Measurements from ENCODE around the gene RELL1. TPM values are rescaled to one million over a fixed set of nuclear protein-coding genes. Genes with fewer than 3 reads are reported as not detected.

Gene RELL1
- total and polyA plus RNA-seq, 5 donors from 2014 or later: 2.7 to 24.3 (median 5.3) TPM

DNA sequence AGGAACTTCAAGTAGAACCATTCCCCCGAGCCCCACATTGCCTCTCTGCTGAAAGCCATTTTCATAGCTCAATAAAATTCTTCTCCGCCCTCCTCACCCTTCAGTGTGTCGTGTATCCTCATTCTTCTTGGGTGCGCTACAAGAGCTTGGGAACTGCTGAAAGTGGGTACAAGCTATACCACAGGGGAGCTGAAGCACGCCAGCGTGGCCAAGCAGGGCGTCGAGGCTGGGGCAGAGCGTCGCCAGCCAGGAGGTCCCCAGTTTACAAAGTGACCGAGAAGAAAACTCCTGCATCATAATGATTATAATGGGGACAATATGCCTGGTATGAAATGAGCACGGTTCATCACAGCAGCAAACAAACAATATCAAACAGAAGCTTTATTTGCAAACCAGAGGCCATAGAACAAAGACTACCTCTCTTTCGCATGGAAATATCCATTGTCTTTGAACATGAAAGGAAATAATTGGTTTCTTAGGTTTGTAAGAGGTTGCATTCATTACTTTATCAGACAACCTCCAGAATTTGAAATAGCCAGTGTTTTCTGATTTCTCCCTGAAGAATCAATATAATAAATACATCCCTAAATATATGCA, 34.3 kb downstream of the RELL1 start:
- Histone ChIP-seq H3K4me1 (ENCODE audit: control insufficient read depth, insufficient read depth, low read length, poor library complexity, severe bottlenecking) (no peaks in the 10 kb centered on the region), H3K36me3 (ENCODE audit: control insufficient read depth, insufficient read depth, low read length) (peaks cover 37% of the 10 kb centered on the region), H3K4me3 (ENCODE audit: low read depth, low read length) (no peak overlapping the region), H3K27me3 (ENCODE audit: control insufficient read depth, insufficient read depth, low read length) (no peaks in the 10 kb centered on the region), H3K27ac (ENCODE audit: insufficient read depth, low read length, poor library complexity, severe bottlenecking) (no peak overlapping the region), H3K9me3 (ENCODE audit: control insufficient read depth in 2 of 2, low read length in 2 of 2) (peaks cover 8 to 9% of the 10 kb centered on the region in 2 experiments)
- Mint-ChIP-seq H3K27me3 (no peaks in the 10 kb centered on the region), H3K4me1 (peaks cover 11 to 20% (median 16%) of the 10 kb centered on the region in 4 donors), H3K9me3 (peaks cover 0 to 13% (median 3%) of the 10 kb centered on the region in 7 donors), H3K36me3 (peaks cover 29% of the 10 kb centered on the region), H3K4me3 (no peak overlapping the region), H3K27ac (peak overlapping the region in 1 of 3 donors; percentile 29)
- DNase-seq: no peak
- ATAC-seq (ENCODE audit: low read depth in 2 of 2): no peak

DNA sequence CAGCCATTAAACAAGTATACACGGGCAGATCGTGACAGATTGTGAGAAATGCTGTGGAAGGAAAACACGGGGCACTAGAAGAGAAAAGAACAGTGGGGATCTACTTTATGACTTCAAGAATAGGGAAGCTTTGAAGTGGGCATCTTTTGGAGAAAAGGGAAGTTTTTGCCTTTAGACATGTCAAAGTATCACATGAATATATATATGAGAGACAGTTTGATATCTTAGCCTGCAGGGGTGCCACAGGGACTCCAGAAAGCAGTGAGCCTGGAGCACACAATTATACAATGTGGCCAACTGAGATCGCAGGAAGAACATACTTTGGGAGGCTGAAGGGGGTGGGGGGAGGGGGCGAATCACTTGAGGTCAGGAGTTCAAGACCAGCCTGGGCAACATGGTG, 35.7 kb downstream of the RELL1 start:
- no peaks in the 10 kb centered on the region for H3K27me3 ChIP-seq (ENCODE audit: control insufficient read depth, insufficient read depth, low read length)
- H3K9me3 ChIP-seq (ENCODE audit: control insufficient read depth in 2 of 2, low read length in 2 of 2): peaks cover 0 to 2% of the 10 kb centered on the region in 2 experiments
- ATAC-seq (ENCODE audit: low read depth in 2 of 2): no peak
- no peak overlapping the region for H3K4me3 ChIP-seq (ENCODE audit: low read depth, low read length)
- H3K27ac ChIP-seq (ENCODE audit: insufficient read depth, low read length, poor library complexity, severe bottlenecking): no peak overlapping the region
- H3K27ac Mint-ChIP-seq: peak overlapping the region in 2 of 3 donors; percentile 5 to 25
- peaks cover 32% of the 10 kb centered on the region for H3K36me3 Mint-ChIP-seq
- no peaks in the 10 kb centered on the region for H3K27me3 Mint-ChIP-seq
- H3K4me3 Mint-ChIP-seq: no peak overlapping the region
- H3K9me3 Mint-ChIP-seq: peaks cover 0 to 3% (median 0%) of the 10 kb centered on the region in 7 donors
- H3K36me3 ChIP-seq (ENCODE audit: control insufficient read depth, insufficient read depth, low read length): peaks cover 37% of the 10 kb centered on the region
- H3K4me1 Mint-ChIP-seq: peaks cover 11 to 20% (median 16%) of the 10 kb centered on the region in 4 donors
- no peak for DNase-seq
- H3K4me1 ChIP-seq (ENCODE audit: control insufficient read depth, insufficient read depth, low read length, poor library complexity, severe bottlenecking): no peaks in the 10 kb centered on the region

DNA sequence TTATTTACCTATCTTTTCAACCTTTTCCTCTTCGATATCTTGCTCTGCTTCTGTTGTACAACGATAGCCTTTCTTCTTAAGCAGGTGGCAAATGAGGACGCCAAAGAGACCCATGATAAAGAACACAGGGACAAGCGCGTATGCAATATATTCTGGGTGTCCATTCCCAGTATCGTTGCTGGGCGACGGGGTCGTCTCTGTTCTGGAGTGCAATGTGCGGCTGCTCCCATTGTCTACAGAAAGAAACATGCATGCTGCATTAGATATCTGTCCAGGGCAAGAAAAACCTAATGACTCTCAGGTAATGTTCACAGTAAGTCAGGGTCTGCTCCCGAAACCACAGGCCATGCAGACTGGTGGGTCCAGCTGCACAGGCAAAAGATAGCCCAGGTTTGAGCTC, 36.9 kb downstream of the RELL1 start:
- peaks cover 32% of the 10 kb centered on the region for H3K36me3 Mint-ChIP-seq
- peaks cover 42% of the 10 kb centered on the region for H3K36me3 ChIP-seq (ENCODE audit: control insufficient read depth, insufficient read depth, low read length)
- H3K27ac Mint-ChIP-seq: peak overlapping the region in 1 of 3 donors; percentile 51
- H3K9me3 Mint-ChIP-seq: peaks cover 0 to under 1% (median 0%) of the 10 kb centered on the region in 7 donors
- no peak overlapping the region for H3K4me3 Mint-ChIP-seq
- no peak overlapping the region for H3K27ac ChIP-seq (ENCODE audit: insufficient read depth, low read length, poor library complexity, severe bottlenecking)
- H3K27me3 ChIP-seq (ENCODE audit: control insufficient read depth, insufficient read depth, low read length): no peaks in the 10 kb centered on the region
- ATAC-seq (ENCODE audit: low read depth in 2 of 2) (no peak), DNase-seq (no peak)
- no peak overlapping the region for H3K4me3 ChIP-seq (ENCODE audit: low read depth, low read length)
- no peaks in the 10 kb centered on the region for H3K4me1 ChIP-seq (ENCODE audit: control insufficient read depth, insufficient read depth, low read length, poor library complexity, severe bottlenecking)
- no peaks in the 10 kb centered on the region for H3K9me3 ChIP-seq (ENCODE audit: control insufficient read depth in 2 of 2, low read length in 2 of 2)
- no peaks in the 10 kb centered on the region for H3K27me3 Mint-ChIP-seq
- peaks cover 7 to 17% (median 15%) of the 10 kb centered on the region in 4 donors for H3K4me1 Mint-ChIP-seq

DNA sequence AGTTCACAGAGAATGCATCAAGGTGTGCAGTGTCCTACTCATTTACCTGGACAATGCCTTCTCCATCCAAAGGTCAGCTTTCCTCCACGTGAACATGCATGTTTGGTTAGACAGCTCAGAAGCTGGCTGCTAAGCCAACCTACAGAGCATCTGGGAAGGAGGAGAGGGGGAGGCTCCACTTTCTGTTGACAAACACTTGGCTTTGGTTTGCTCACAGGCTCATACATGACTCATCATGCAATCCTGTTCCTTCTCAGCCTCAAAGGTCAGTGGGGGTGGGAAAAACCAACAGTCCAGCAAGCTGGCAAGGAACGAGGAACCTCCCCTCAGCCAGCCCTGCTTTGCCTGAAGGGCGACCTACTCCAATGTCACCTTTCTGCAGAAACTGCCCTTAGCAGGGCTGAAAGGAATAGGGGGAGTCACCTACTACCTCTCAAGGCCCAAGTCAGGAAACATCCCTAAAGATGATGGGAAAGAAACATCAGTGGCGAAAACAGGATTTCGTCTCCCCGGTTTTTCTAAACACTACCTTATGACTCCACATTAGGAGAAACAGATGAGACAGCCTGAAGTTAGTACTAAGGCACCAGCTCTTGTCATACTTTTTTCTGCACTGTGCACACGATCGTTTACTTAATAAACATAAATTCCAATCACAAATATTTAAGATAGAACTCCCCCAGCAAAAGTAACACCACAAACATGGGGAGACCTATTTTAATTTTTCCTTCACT, 37.9 kb downstream of the RELL1 start:
- no peak for DNase-seq
- H3K27ac ChIP-seq (ENCODE audit: insufficient read depth, low read length, poor library complexity, severe bottlenecking): no peak overlapping the region
- Mint-ChIP-seq H3K4me3 (no peak overlapping the region), H3K4me1 (peaks cover 7 to 11% (median 9%) of the 10 kb centered on the region in 4 donors), H3K36me3 (peaks cover 32% of the 10 kb centered on the region), H3K27me3 (no peaks in the 10 kb centered on the region), H3K9me3 (no peaks in the 10 kb centered on the region), H3K27ac (no peak overlapping the region)
- no peak overlapping the region for H3K4me3 ChIP-seq (ENCODE audit: low read depth, low read length)
- ATAC-seq (ENCODE audit: low read depth in 2 of 2): no peak
- H3K4me1 ChIP-seq (ENCODE audit: control insufficient read depth, insufficient read depth, low read length, poor library complexity, severe bottlenecking): no peaks in the 10 kb centered on the region
- H3K27me3 ChIP-seq (ENCODE audit: control insufficient read depth, insufficient read depth, low read length): no peaks in the 10 kb centered on the region
- H3K36me3 ChIP-seq (ENCODE audit: control insufficient read depth, insufficient read depth, low read length): peaks cover 45% of the 10 kb centered on the region
- no peaks in the 10 kb centered on the region for H3K9me3 ChIP-seq (ENCODE audit: control insufficient read depth in 2 of 2, low read length in 2 of 2)

DNA sequence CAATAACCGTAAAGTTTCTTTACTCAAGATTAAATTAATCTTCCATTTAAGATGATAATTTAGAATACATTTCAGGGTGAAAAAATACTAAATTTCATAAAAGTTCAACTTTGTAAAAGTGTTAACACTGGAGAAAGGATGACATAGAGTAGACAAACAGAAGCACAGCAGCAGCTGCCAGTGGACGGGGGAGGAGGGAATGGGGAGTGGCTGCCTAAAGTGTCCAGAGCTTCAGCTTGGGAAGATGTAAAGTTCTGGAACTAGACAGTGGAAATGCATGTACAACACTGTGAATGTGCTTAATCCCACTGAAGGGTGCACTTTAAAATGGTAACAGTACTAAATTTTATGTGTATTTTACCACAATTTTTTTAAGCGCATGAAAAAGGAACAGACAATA, 39.9 kb downstream of the RELL1 start:
- no peaks in the 10 kb centered on the region for H3K9me3 ChIP-seq (ENCODE audit: control insufficient read depth in 2 of 2, low read length in 2 of 2)
- DNase-seq (no peak), ATAC-seq (ENCODE audit: low read depth in 2 of 2) (no peak)
- no peaks in the 10 kb centered on the region for H3K27me3 Mint-ChIP-seq
- H3K36me3 Mint-ChIP-seq: peaks cover 35% of the 10 kb centered on the region
- H3K9me3 Mint-ChIP-seq: no peaks in the 10 kb centered on the region
- H3K4me3 Mint-ChIP-seq: no peak overlapping the region
- no peak overlapping the region for H3K4me3 ChIP-seq (ENCODE audit: low read depth, low read length)
- no peak overlapping the region for H3K27ac ChIP-seq (ENCODE audit: insufficient read depth, low read length, poor library complexity, severe bottlenecking)
- H3K27ac Mint-ChIP-seq: peak overlapping the region in 1 of 3 donors; percentile 9
- no peaks in the 10 kb centered on the region for H3K4me1 ChIP-seq (ENCODE audit: control insufficient read depth, insufficient read depth, low read length, poor library complexity, severe bottlenecking)
- H3K27me3 ChIP-seq (ENCODE audit: control insufficient read depth, insufficient read depth, low read length): no peaks in the 10 kb centered on the region
- H3K36me3 ChIP-seq (ENCODE audit: control insufficient read depth, insufficient read depth, low read length): peaks cover 45% of the 10 kb centered on the region
- peaks cover 0 to 7% (median 2%) of the 10 kb centered on the region in 4 donors for H3K4me1 Mint-ChIP-seq

DNA sequence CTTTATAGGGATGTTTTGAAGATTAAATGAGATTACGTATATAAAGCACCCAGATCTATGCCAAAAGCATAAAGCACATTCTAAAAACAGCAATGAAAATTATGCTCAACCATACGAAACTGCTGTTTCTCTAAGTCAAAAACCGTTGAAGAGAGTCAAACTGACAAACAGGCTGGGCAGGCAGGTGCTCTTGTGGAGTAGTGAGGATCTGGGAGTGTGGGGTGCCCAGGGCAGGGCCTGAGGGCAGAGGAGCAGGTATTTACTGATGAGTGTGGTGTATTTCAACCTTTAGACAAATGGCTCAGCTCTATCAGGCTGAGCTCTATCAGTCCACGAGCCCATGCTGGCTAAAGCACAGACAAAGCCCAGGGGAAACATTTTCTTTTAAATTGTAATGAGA, 40.4 kb downstream of the RELL1 start:
- Mint-ChIP-seq H3K4me3 (no peak overlapping the region), H3K9me3 (no peaks in the 10 kb centered on the region), H3K27ac (no peak overlapping the region), H3K27me3 (no peaks in the 10 kb centered on the region), H3K4me1 (peaks cover 0 to 7% (median 2%) of the 10 kb centered on the region in 4 donors), H3K36me3 (peaks cover 35% of the 10 kb centered on the region)
- DNase-seq: no peak
- Histone ChIP-seq H3K9me3 (ENCODE audit: control insufficient read depth in 2 of 2, low read length in 2 of 2) (no peaks in the 10 kb centered on the region), H3K4me3 (ENCODE audit: low read depth, low read length) (no peak overlapping the region), H3K36me3 (ENCODE audit: control insufficient read depth, insufficient read depth, low read length) (peaks cover 45% of the 10 kb centered on the region), H3K27ac (ENCODE audit: insufficient read depth, low read length, poor library complexity, severe bottlenecking) (no peak overlapping the region), H3K4me1 (ENCODE audit: control insufficient read depth, insufficient read depth, low read length, poor library complexity, severe bottlenecking) (no peaks in the 10 kb centered on the region), H3K27me3 (ENCODE audit: control insufficient read depth, insufficient read depth, low read length) (no peaks in the 10 kb centered on the region)
- ATAC-seq (ENCODE audit: low read depth in 2 of 2): no peak

DNA sequence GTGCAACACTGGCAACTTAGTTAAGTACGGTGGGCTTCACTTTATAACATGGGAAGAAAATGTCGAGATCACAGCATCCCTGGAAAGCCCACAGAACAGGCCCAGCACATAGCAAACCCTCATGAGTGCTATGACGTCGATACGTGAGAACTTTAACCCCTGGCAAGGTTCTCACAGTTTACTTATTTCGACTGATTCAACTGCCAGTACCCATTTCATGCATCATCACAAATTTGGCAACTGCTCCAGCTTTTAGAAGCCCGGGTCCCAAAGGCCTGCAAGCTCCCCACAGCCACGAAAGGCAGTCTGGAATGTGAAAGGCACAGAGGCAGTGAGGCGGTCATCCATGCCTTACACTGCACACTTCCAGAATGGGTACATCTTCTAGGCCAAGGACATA, 41.2 kb downstream of the RELL1 start:
- peaks cover 0 to 2% (median under 1%) of the 10 kb centered on the region in 4 donors for H3K4me1 Mint-ChIP-seq
- H3K27me3 Mint-ChIP-seq: no peaks in the 10 kb centered on the region
- H3K4me1 ChIP-seq (ENCODE audit: control insufficient read depth, insufficient read depth, low read length, poor library complexity, severe bottlenecking): no peaks in the 10 kb centered on the region
- H3K36me3 Mint-ChIP-seq: peaks cover 35% of the 10 kb centered on the region
- no peak for DNase-seq
- H3K27ac Mint-ChIP-seq: no peak overlapping the region
- peaks cover 42% of the 10 kb centered on the region for H3K36me3 ChIP-seq (ENCODE audit: control insufficient read depth, insufficient read depth, low read length)
- no peaks in the 10 kb centered on the region for H3K27me3 ChIP-seq (ENCODE audit: control insufficient read depth, insufficient read depth, low read length)
- H3K4me3 Mint-ChIP-seq: no peak overlapping the region
- no peak for ATAC-seq (ENCODE audit: low read depth in 2 of 2)
- H3K9me3 ChIP-seq (ENCODE audit: control insufficient read depth in 2 of 2, low read length in 2 of 2): no peaks in the 10 kb centered on the region
- no peak overlapping the region for H3K4me3 ChIP-seq (ENCODE audit: low read depth, low read length)
- H3K9me3 Mint-ChIP-seq: no peaks in the 10 kb centered on the region
- no peak overlapping the region for H3K27ac ChIP-seq (ENCODE audit: insufficient read depth, low read length, poor library complexity, severe bottlenecking)

Measured in CD4-positive, CD25-positive, alpha-beta regulatory T cell (primary cell).